SU-DHL-6 (cell line): ENCODE results near the gene REELD1.

Source experiments
- H2AFZ ChIP-seq: fragments of 200-600 bp; sonication (generic); 2 replicates; pipeline ENCODE4 v1.6.1; 2014; ENCODE audit warnings: low read depth, mild to moderate bottlenecking, moderate library complexity, mixed read lengths, antibody characterized with exemption, low read length; ENCODE audit not compliant: severe bottlenecking
- H3F3A ChIP-seq: fragments of 200-600 bp; shearing (Covaris generic); 2 replicates; pipeline ENCODE4 v1.6.0; 2016; ENCODE audit warnings: antibody characterized with exemption, mild to moderate bottlenecking; ENCODE audit not compliant: insufficient read depth
- H3K27ac ChIP-seq: fragments of 200-600 bp; sonication (generic); 2 replicates; pipeline ENCODE4 v1.5.1; 2016; ENCODE audit warnings: low read depth, mild to moderate bottlenecking, low read length, moderate library complexity, mixed read lengths
- H3K27me3 ChIP-seq: fragments of 200-600 bp; sonication (generic), shearing (Covaris generic); 2 replicates; pipeline ENCODE4 v1.6.0; 2014; ENCODE audit warnings: mild to moderate bottlenecking, low read length
- H3K36me3 ChIP-seq: fragments of 200-600 bp; sonication (generic); 2 replicates; pipeline ENCODE4 v1.6.1; 2014; ENCODE audit warnings: mild to moderate bottlenecking, low read length, mixed read lengths
- H3K4me2 ChIP-seq: fragments of 300-600, 200-600 bp; shearing (Covaris generic), sonication (generic); 2 replicates; pipeline ENCODE4 v1.6.0; 2014; ENCODE audit warnings: low read length, low read depth, mild to moderate bottlenecking; ENCODE audit not compliant: poor library complexity, severe bottlenecking
- H3K4me3 ChIP-seq: fragments of 200-600 bp; sonication (generic); 2 replicates; pipeline ENCODE4 v1.5.1; 2014; ENCODE audit warnings: antibody characterized with exemption, low read length, mild to moderate bottlenecking, mixed read lengths; ENCODE audit not compliant: insufficient read depth, poor library complexity, severe bottlenecking
- H3K79me2 ChIP-seq: fragments of 200-600 bp; sonication (generic); 2 replicates; pipeline ENCODE4 v1.6.1; 2014; ENCODE audit warnings: mild to moderate bottlenecking, low read length, moderate library complexity; ENCODE audit not compliant: insufficient read depth
- H3K9ac ChIP-seq: fragments of 200-600 bp; sonication (generic); 2 replicates; pipeline ENCODE4 v1.7.0; 2014; ENCODE audit warnings: mild to moderate bottlenecking, low read length
- H3K9me2 ChIP-seq: fragments of 200-600 bp; sonication (generic); replicated peaks from 2 replicates; pipeline ENCODE4 v1.6.1; 2014; ENCODE audit warnings: low read length; ENCODE audit not compliant: insufficient read depth
- H3K9me3 ChIP-seq: fragments of 200-600 bp; sonication (generic); 2 replicates; pipeline ENCODE4 v1.6.1; 2014; ENCODE audit warnings: low read length, mixed read lengths; ENCODE audit not compliant: insufficient read depth
- H4K20me1 ChIP-seq: fragments of 200-600 bp; sonication (generic); 2 replicates; pipeline ENCODE4 v1.6.1; 2014; ENCODE audit warnings: low read depth, mild to moderate bottlenecking, antibody characterized with exemption, low read length, moderate library complexity, mixed read lengths
- EZH2phosphoT487 ChIP-seq: fragments of 200-600 bp; sonication (generic), shearing (Covaris generic); conservative IDR thresholded peaks from 2 replicates; pipeline ENCODE4 v1.6.1; 2018; ENCODE audit warnings: mild to moderate bottlenecking, antibody characterized with exemption, low read length, moderate library complexity, mixed read lengths
- TF ChIP-seq, protein P1 (sequence below): fragments of 200-600 bp; sonication (generic); IDR thresholded peaks from one replicate; pipeline ENCODE4 v1.5.1; 2017; ENCODE audit warnings: antibody characterized with exemption, mild to moderate bottlenecking, low read length, moderate library complexity; ENCODE audit not compliant: insufficient read depth, poor library complexity, severe bottlenecking

The REELD1 gene

GRCh38 chr4:146224326-146224966 lies 10.1 kb downstream of the REELD1 start:
- no peaks in the 10 kb centered on the region for H3K9me3 ChIP-seq
- no peaks in the 10 kb centered on the region for H3K36me3 ChIP-seq
- TF ChIP-seq, protein P1, sequence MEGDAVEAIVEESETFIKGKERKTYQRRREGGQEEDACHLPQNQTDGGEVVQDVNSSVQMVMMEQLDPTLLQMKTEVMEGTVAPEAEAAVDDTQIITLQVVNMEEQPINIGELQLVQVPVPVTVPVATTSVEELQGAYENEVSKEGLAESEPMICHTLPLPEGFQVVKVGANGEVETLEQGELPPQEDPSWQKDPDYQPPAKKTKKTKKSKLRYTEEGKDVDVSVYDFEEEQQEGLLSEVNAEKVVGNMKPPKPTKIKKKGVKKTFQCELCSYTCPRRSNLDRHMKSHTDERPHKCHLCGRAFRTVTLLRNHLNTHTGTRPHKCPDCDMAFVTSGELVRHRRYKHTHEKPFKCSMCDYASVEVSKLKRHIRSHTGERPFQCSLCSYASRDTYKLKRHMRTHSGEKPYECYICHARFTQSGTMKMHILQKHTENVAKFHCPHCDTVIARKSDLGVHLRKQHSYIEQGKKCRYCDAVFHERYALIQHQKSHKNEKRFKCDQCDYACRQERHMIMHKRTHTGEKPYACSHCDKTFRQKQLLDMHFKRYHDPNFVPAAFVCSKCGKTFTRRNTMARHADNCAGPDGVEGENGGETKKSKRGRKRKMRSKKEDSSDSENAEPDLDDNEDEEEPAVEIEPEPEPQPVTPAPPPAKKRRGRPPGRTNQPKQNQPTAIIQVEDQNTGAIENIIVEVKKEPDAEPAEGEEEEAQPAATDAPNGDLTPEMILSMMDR = no peak
- TF ChIP-seq EZH2phosphoT487 = no peak
- no peaks in the 10 kb centered on the region for H3F3A ChIP-seq
- no peaks in the 10 kb centered on the region for H3K27me3 ChIP-seq
- no peak overlapping the region for H3K4me3 ChIP-seq
- H2AFZ ChIP-seq = no peak overlapping the region
- H3K9me2 ChIP-seq = no peaks in the 10 kb centered on the region
- no peak overlapping the region for H3K4me2 ChIP-seq
- no peaks in the 10 kb centered on the region for H4K20me1 ChIP-seq
- H3K9ac ChIP-seq = no peak overlapping the region
- no peaks in the 10 kb centered on the region for H3K79me2 ChIP-seq
- H3K27ac ChIP-seq = no peak overlapping the region

GRCh38 chr4:146229406-146229805 lies 15.1 kb downstream of the REELD1 start:
- Histone ChIP-seq H2AFZ (no peak overlapping the region), H3K9ac (no peak overlapping the region), H3F3A (no peaks in the 10 kb centered on the region), H3K27ac (no peak overlapping the region), H3K9me3 (no peaks in the 10 kb centered on the region), H3K27me3 (no peaks in the 10 kb centered on the region), H4K20me1 (no peaks in the 10 kb centered on the region), H3K36me3 (no peaks in the 10 kb centered on the region), H3K4me3 (no peak overlapping the region), H3K79me2 (no peaks in the 10 kb centered on the region), H3K4me2 (no peak overlapping the region), H3K9me2 (no peaks in the 10 kb centered on the region)
- TF ChIP-seq, protein P1 = no peak
- TF ChIP-seq EZH2phosphoT487 = no peak

DNA sequence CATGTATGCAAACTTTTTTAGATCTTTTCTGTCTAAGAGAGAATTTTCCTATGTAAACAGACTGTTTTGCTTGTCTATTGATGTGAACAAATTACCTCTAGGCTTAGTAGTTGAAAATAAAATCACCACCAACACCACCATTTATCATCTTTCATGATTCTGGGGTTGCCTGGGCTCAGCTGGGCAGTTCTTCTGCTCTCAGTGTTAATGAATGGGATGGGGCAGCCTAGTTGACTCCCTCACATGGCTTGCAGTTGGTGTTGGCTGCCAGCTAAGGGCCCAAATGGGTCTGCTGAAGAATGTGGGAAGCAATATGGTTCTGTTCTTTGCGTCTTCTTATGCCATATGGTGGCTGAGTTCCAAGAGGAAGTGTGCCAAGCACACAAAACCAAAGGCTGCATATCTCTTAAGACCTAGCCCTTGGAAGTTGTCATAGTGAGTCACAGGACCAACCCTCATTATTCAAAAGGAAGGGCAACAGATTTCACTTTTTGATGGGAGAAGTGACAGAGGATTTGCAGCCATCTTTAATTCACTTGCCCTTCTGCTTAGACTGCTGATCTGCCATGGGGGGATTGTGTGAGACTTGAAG lies 17.9 kb downstream of the REELD1 start:
- TF ChIP-seq, protein P1 = no peak
- TF ChIP-seq EZH2phosphoT487 = no peak
- Histone ChIP-seq H3K27ac (no peak overlapping the region), H2AFZ (no peak overlapping the region), H3K9me2 (no peaks in the 10 kb centered on the region), H3K9ac (no peak overlapping the region), H3K36me3 (no peaks in the 10 kb centered on the region), H3K4me2 (no peak overlapping the region), H3F3A (no peaks in the 10 kb centered on the region), H4K20me1 (no peaks in the 10 kb centered on the region), H3K4me3 (no peak overlapping the region), H3K79me2 (no peaks in the 10 kb centered on the region), H3K27me3 (no peaks in the 10 kb centered on the region), H3K9me3 (no peaks in the 10 kb centered on the region)
